Measurements from ENCODE around the gene C2orf66. TPM values are rescaled to one million over a fixed set of nuclear protein-coding genes. Genes with fewer than 3 reads are reported as not detected.

Gene C2orf66
- total RNA-seq (not detected), polyA plus RNA-seq (under 1 TPM in 1 of 3 donors, not detected in 2; 0.06 TPM)
- long read RNA-seq, donor 1, result 0 reads
- long read RNA-seq, donor 2, result 0 reads

GRCh38 chr2:196809260-196809659 lies at the start of gene C2orf66:
TSS of gene C2orf66 (minus strand) at chr2:196809355. CDS start at chr2:196809336, 19 bp downstream.
- TF ChIP-seq, protein P1, sequence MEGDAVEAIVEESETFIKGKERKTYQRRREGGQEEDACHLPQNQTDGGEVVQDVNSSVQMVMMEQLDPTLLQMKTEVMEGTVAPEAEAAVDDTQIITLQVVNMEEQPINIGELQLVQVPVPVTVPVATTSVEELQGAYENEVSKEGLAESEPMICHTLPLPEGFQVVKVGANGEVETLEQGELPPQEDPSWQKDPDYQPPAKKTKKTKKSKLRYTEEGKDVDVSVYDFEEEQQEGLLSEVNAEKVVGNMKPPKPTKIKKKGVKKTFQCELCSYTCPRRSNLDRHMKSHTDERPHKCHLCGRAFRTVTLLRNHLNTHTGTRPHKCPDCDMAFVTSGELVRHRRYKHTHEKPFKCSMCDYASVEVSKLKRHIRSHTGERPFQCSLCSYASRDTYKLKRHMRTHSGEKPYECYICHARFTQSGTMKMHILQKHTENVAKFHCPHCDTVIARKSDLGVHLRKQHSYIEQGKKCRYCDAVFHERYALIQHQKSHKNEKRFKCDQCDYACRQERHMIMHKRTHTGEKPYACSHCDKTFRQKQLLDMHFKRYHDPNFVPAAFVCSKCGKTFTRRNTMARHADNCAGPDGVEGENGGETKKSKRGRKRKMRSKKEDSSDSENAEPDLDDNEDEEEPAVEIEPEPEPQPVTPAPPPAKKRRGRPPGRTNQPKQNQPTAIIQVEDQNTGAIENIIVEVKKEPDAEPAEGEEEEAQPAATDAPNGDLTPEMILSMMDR (IDR thresholded peaks at IDR 0.05 in 8 of 11, conservative IDR thresholded peaks at IDR 0.05 in 3 of 11), result no peak
- TF ChIP-seq POLR2AphosphoS5 (IDR thresholded peaks at IDR 0.05), result no peak
- no peak for TF ChIP-seq POLR2A (IDR thresholded peaks at IDR 0.05)
- Histone ChIP-seq H3K4me3 (no peak within 1 kb of the TSS), H3K27ac (no peak within 1 kb of the TSS), H3K27me3 (replicated peaks in 1 of 7) (peaks cover 0 to 6% (median 0%) of the 10 kb centered on the region in 7 donors), H3K4me1 (no peaks in the 10 kb centered on the region), H3K9me3 (peaks cover 0 to 6% (median 0%) of the 10 kb centered on the region in 8 donors), H3K36me3 (no peaks in the 10 kb centered on the region)
- WGBS, 5 donors, result 52 to 78% (median 62%) methylated on average over 1 of the region's 1 CpG
- no peak for DNase-seq
- intact Hi-C loops (cut with DNase I; ENCODE audit: low total_unique reads), result no loop called here

GRCh38 chr2:196854629-196855028 lies 45.5 kb upstream of the C2orf66 start:
- 74 to 96% (median 89%) methylated on average over 1 of the region's 1 CpG for WGBS, 5 donors
- no peak for DNase-seq
- H3K27me3 ChIP-seq (replicated peaks in 1 of 7), result no peaks in the 10 kb centered on the region
- H3K9me3 ChIP-seq, result peaks cover 6 to 16% (median 8%) of the 10 kb centered on the region in 8 donors
- no peak overlapping the region for H3K4me3 ChIP-seq
- intact Hi-C loops (cut with DNase I; ENCODE audit: low total_unique reads), result no loop called here
- peaks cover 0 to 13% (median 0%) of the 10 kb centered on the region in 6 donors for H3K36me3 ChIP-seq
- no peak overlapping the region for H3K27ac ChIP-seq
- H3K4me1 ChIP-seq, result no peaks in the 10 kb centered on the region
- TF ChIP-seq, protein P1 (IDR thresholded peaks at IDR 0.05 in 8 of 11, conservative IDR thresholded peaks at IDR 0.05 in 3 of 11), result no peak
- TF ChIP-seq POLR2AphosphoS5 (IDR thresholded peaks at IDR 0.05) (no peak), POLR2A (IDR thresholded peaks at IDR 0.05) (no peak)

DNA sequence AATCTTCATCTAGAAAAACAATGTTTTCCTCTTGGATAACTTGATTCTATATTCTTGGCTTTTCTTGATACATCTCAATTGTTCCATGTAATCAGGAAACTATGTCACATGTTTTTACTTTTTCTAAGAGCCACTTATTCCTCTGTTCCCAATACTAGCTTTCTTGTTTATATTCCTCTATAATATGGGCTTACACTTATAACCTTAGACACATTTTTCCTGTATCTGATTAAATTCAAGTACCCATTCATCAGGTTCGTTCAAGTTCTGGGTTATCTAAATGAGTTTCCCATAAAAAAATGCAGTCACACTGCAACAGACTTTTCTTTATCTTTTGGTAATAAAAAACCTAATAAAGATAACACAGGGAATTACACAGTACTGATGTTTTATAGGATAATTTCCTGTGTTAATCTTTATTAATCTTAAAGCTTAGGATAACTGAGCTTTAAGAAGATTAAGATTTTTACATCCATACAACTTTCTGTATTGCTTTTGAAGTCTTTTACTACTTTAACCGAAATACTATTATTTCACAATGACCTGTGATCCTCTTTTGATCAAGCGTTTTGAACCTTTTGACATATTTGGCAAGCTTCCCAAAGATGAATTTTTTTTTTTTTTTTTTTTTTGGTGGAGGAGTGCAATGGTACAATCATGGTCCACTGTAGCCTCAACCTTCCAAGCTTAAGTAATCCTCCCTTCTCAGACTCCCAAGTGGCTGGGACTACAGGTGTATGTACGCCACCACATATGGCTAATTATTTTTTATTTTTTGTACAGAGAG lies 44.3 kb upstream of the C2orf66 start:
- DNase-seq, result no peak
- 64 to 71% (median 67%) methylated on average over 4 of the region's 4 CpGs for WGBS, 5 donors

DNA sequence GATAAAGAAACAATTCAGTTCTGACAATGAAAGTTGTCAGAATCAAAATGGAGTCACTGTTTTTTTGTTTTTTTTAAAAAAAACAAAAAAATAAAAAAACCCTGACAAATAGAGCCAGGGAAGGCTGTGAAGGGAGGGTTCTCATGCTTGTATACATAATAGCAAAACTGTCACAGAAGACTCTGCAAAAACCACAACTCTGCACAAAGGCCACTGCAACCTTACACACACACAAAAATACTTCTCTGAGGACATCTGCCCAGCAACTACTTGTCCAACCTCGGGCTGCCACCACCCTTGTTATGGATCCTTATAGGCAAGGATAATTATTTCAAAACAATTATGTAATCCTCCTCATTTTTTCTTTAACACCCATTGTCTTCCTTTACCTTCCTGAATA lies 41.9 kb upstream of the C2orf66 start:
- H3K9me3 ChIP-seq, result no peaks in the 10 kb centered on the region
- H3K27ac ChIP-seq, result no peak overlapping the region
- 38 to 82% (median 66%) methylated on average over 1 of the region's 1 CpG for WGBS, 5 donors
- no peaks in the 10 kb centered on the region for H3K27me3 ChIP-seq (replicated peaks in 1 of 7)
- no peak for DNase-seq
- H3K4me1 ChIP-seq, result no peaks in the 10 kb centered on the region
- TF ChIP-seq POLR2A (IDR thresholded peaks at IDR 0.05), result no peak
- TF ChIP-seq, protein P1 (IDR thresholded peaks at IDR 0.05 in 8 of 11, conservative IDR thresholded peaks at IDR 0.05 in 3 of 11), result no peak
- no peak for TF ChIP-seq POLR2AphosphoS5 (IDR thresholded peaks at IDR 0.05)
- intact Hi-C loops (cut with DNase I; ENCODE audit: low total_unique reads), result no loop called here
- no peaks in the 10 kb centered on the region for H3K36me3 ChIP-seq
- no peak overlapping the region for H3K4me3 ChIP-seq

More for the DNA sequence above, 44.3 kb upstream of the C2orf66 start:
- intact Hi-C loops (cut with DNase I; ENCODE audit: low total_unique reads), result no loop called here
- no peak overlapping the region for H3K4me3 ChIP-seq
- H3K27me3 ChIP-seq (replicated peaks in 1 of 7), result no peaks in the 10 kb centered on the region
- H3K36me3 ChIP-seq, result peaks cover 0 to 5% (median 0%) of the 10 kb centered on the region in 6 donors
- TF ChIP-seq, protein P1 (IDR thresholded peaks at IDR 0.05 in 8 of 11, conservative IDR thresholded peaks at IDR 0.05 in 3 of 11), result no peak
- peaks cover 0 to 4% (median 0%) of the 10 kb centered on the region in 8 donors for H3K9me3 ChIP-seq
- H3K27ac ChIP-seq, result no peak overlapping the region
- no peaks in the 10 kb centered on the region for H3K4me1 ChIP-seq

All from spleen (tissue), 13 donors.